Measurements from ENCODE around the gene ADAMTSL2.

ADAMTSL2 gene

GRCh38 chr9:133534346-133535291, at the start of gene ADAMTSL2:
ADAMTSL2 (plus strand) TSS chr9:133534704; CDS start chr9:133536713, 2,009 bp downstream.
- peak; percentile 46 for DNase-seq

DNA sequence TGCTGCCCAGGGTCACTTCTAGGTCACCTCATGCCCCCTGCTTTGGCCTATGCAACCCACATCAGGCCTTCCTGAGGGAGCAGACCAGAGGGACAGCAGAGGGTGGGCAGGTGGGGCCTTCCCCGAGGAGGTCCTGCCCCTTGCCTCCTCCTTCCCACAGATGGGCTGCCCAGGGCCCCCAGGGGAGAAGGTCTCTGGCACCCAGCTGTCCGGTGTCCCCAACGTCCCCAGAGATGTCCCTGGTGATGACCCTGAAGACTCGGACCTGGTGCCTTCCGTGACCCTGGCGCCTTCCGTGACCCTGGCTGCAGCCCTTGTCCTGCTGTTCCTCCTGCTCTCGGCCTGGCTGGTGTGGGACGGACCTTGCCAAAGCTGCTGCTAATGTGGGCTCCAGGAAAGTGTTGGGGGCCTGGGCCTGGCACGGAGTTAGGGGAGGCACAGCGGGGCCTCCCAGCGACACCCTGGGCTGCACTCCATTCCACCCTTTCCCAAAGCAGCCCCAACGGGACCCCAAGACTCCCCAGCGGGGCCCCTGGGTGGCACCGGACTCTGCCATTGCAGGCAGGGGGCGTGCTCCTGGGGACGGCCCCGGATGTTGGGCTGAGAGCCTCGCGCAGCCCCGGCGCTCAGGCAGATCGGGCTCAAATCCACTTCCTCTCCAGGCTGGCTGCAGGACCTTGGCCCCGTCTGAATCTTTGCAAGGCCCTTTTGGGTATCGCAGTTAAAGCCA, 48.8 kb upstream of the ADAMTSL2 start:
- no peak for DNase-seq

GRCh38 chr9:133487331-133487725, 47.2 kb upstream of the ADAMTSL2 start:
- DNase-seq: no peak

GRCh38 chr9:133488686-133489252, 45.7 kb upstream of the ADAMTSL2 start:
- DNase-seq: no peak

DNA sequence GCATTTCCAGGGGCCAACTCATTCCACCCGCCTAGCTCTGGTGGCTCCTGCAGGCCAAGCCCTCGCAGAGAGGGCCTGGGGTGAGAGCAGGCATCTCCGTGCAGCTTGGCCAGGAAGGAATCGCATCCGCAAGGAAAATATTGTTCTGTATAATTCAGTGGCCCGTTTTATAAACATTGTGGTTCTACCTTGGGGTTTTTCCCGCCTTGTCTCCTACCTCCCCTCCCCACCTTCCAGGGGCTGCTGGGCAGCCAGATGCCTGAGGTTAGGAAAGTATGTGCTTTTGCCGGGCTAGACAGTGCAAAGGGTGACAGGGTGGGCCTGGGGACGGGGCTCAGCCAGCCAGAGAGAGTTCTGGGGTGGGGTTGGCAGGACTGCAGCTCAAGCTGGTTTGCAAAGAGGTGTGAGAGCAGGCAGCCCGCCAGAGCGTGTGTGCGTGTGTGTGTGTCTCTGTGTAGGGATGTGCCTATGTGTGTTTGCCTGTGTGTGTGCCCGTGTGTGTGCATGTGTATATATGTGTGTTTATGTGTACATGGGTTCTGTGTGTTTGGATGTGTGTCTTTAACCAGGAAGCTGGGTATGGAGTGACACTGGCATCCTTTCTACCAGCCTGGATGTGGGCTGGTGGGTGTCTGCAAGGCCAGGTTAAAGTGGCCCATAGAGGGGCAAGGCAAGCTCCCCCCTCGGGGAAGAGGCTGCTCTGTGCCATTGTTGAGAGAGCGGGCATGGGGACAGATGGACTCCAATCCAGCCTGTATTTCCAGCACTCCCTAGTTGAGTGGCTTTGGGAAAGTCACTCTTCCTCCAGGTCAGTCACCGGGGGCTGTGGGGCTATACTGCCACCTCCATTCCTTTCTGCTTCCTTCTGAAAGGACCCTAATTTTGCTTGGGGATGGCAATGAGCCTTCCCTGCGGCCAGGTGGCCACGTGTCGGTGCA, 45.0 kb upstream of the ADAMTSL2 start:
- DNase-seq: no peak

GRCh38 chr9:133490201-133490681, 44.3 kb upstream of the ADAMTSL2 start:
- DNase-seq: no peak

DNA sequence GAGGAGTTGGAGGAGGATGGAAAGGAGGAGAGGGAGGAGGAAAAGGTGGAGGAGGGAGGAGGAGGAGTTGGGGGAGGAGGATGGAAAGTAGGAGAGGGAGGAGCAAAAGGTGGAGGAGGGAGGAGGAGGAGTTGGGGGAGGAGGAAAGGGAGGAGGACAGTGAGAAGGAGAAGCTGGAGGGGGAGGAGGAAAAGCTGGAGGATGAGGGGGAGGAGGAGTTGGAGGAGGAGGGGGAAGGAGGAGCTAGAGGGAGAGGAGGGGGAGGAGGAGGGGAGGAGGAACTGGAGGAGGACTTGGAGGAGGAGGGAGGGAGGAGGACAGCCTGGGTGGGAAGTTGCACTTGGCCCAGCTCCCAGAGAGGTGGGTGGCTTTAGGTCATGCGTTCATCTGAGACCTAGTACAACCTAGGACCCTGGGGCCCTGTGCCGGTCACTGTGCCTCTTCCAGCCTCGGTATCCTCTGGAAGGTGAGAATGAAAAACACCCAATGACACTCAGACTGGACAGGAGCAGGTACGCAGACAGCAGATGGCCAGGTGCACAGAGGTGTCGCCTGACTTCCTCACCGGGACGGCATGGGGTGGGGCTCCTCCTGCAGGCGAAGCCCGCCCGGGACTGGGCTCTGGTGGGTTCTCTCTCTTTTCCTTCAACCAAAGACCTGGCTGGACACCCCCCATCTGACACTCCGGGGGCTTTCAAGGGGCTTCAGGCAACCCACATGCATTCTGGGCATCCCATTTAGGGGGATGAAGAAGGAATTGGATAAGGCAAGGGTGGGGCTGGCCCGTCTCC, 43.4 kb upstream of the ADAMTSL2 start:
- no peak for DNase-seq

DNA sequence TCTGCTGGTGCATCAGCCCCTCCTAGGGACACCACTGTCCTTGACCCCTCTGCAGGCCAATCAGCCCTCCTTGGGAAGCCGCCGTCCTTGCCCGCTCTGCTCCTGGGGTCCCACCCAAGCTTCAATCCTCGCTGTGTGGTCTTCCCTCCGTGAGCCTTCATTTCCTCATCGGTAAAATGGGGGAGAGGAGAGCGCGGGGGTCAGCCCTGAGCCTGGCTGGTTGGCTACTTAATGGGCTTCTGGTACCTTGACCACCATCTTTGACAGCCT, 42.9 kb upstream of the ADAMTSL2 start:
- no peak for DNase-seq

DNA sequence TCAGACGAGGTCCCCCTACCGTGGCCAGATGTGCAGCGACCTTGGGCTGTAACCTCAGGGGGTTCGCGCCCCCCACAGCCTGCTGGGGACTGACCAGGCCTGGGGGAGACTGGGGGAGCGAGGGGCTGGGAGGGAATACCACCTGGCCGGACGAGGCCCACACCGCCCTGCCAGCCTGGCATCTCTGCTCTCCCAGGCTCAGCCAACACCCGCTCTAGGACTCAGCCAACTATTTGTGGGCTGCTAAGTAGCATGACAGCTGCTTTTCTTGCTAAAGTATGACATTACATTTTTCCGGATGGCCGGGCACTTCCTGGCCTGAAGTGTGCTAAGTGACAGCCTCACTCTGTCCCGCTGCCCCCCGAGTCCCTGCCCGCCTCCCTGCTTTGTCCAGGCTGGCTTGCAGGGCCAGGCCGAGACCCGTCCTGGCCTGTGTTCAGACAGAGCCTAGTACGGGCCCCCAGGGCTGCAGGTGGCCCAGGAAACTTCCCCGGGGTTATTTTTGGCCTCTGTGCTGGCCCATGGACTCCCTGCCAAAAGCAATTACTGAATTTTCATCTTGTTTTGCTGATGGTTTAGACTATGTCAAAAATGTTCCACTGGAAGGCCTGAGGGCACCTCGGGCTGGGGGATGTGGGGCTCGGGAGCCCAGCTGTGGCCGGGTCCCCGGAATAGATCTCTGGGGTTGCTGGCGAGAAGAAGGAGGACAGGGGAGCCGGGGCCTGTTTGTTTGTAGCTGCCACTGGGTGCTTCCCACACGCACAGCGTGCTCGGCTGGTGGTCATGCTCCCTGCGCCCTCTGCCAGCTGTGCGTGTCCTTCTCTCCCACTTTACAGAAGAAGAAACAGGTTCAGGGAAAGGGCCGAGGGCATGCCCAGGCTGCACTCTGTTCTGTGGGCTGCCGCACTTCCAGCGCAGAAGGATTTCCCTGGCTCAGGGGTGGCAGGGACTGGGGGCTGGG, 42.2 kb upstream of the ADAMTSL2 start:
- no peak for DNase-seq

GRCh38 chr9:133493428-133493827, 41.1 kb upstream of the ADAMTSL2 start:
- DNase-seq: no peak

- DNase-seq: no peak
These were observed 40.5 kb upstream of the ADAMTSL2 start for GRCh38 chr9:133493845-133494540.

DNA sequence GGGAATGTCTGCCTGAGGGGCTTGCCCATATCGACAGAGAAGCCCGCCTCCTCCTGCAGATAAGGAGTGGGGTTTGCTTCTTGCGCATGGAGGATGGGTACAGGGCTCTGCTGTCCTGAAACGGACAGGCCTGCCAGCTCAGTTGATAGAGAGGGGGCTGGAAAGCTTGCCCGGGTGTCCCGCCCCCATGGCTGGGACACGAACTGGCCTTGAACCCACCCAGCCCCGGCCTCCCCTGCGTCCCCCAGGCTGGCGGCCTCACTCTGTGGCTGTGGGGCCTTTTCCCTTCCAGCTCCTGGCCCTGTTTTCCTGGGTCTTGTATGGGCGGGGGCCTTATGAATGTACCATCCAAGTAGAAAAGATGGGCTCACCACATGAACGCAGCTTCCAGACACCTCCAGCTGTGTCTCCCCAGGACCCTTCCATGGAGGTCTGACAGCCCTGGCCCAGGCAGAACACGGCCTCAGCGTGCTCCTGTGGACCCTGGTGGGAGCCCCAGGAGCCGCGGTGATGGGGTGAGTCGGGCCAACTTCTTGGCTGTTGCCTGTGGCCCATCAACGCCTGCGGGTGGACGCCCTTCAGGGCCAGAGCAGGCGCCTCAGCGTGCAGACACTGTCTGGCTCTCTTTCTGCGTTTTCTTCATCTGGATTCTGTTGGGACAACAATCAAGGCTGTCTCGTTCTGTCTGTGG, 39.7 kb upstream of the ADAMTSL2 start:
- DNase-seq: no peak

DNA sequence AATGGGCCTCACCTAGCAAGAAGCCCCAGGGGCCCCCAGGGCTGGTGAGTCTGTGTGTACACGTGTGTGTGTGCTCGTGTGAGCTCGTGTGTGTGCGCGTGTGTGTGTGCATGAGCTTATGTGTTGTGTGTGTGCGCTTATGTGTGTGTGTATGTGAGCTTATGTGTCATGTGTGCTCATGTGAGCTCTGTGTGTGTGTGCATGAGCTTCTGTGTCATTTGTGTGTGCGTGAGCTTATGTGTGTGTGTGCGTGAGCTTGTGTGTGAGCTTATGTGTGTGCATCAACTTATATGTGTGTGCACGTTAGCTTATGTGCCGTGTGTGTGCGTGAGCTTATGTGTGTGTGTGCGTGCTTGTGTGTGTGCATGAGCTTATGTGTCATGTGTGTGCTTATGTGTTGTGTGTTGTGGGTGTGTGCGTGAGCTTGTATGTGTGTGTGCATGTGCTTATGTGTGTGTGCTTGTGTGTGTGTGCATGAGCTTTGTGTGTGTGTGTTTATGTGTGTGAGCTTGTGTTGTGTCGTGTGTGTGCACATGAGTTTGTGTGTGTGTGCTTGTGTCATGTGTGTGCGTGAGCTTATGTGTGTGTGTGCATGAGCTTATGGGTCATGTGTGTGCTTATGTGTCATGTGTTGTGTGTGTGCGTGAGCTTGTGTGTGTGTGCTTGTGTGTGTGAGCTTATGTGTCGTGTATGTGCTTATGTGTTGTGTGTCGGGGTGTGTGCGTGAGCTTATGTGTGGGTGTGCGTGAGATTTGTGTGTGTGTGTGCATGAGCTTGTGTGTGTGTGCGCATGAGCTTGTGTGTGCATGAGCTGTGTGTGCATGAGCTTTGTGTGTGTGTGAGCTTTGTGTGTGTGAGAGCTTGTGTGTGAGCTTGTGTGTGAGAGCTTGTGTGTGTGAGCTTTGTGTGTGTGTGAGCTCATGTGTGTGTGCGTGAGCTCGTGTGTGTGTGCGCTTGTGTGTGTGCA, 38.9 kb upstream of the ADAMTSL2 start:
- no peak for DNase-seq

DNA sequence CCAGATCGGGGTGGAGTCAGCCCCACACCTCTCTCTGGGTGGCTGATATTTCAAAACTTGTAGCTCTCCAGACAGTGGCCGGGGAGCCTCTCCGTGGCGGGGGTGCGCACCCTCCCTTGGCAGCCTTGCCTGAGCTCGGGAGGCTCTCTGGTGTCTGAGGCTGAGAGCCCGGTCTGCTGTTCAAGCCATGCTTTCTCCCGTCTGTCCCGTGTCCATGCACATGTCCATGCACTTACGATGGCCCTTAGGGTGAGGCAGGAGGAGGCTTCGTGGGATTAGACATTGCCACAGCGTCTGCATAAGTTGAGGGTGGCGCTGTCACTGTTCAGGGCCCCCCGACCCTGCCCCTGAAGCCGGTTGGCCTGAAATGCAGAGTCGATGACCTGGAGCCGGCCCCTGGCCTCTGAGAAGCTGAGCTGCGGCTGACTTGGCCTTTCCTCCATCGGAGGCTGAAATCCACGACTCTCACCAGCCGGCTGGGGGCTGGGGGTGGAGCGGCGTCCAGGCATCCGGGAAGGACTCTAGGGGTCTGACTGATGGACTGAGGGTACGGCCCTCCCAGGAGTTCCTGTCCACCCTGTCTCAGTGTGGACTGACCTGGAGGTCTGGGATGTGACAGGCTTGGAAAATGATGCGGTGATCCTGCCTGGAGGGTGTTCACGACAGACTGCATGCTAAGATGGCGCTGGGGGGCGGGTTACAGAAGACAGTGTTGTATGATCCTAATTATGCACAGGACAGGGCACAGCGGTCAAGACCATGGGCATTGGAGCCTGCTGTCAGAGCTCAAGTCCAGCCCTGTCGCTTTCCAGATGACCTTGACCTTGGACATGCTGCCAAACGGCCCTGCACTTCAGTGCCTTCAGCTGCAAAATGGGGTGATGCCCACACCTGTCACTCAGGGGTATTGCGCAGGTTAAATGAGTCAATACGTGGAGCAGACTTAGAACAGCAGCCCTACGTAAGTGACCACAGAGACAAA, 37.4 kb upstream of the ADAMTSL2 start:
- DNase-seq: no peak

DNA sequence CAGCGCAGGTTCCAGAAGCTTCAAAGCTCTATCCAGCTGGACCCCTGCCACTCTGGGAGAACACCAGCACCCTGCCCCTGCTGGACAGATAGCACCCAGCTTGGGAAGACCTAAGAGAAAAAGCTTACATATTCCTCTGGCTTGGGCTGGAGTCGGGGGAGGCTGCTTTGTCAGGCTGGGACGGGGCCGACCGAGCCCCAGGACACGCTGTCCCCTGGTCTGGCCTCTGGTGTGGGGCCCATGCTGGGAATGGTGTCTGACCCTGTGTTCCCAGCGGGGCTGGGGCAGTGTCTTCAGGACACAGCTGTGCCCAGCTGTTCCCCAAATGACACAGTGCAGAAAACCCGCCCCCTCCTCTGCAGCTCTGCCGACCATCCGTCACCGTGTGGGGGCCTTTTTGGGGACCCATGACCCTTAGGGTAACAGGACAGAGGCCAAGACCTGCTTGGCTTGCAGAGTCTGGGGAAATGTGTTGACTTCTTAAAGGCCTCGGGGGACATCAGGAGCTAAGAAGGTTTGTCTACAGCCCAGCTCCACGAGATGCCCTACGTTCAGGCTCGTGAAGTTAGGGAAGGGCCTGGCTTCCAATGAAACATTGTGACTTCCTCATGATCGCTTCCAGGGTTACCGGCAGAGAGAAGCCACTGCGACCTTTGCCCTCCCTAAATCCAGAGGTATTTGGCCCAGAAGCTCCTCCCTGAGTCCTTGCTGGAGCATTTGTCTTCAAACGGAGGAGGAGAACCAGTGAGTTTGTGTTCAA, 35.2 kb upstream of the ADAMTSL2 start:
- no peak for DNase-seq

DNA sequence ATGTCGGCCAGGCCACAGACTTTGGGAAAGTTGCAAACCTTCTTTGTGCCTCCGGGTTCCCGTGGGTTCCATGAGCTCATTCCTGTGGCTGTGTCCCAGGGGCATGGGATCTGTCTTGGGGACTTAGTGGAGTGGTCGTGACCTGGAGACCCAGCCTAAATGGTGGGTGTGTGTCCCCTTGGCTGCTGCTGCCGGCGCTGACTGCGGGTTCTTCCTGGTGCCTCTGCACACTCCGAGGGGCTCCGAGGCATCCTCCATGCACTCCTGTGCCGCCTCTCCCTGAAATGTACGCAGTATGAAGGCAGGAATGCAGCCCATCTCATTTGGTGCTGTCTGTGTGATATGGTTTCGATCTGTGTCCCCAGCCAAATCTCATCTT, 34.6 kb upstream of the ADAMTSL2 start:
- DNase-seq: no peak
